WTC11 (cell line): ENCODE data around the gene TMEM269. TPM values are rescaled to one million over a fixed set of nuclear protein-coding genes. Genes with fewer than 3 reads are reported as not detected.

Experiments used
- ATAC-seq: fragments of 200-7000 bp; cut with Tn5 transposase; 2 replicates; pipeline ENCODE4 v1.10.0; 2021; ENCODE audit warnings: mild to moderate bottlenecking, moderate library complexity
- CTCF ChIA-PET: fragments of 300-600 bp; sonication (Branson Sonifier 250); formaldehyde crosslinking; loops from one replicate; lab custom pipeline; 2021; ENCODE audit warnings: antibody characterized with exemption; lab: Charles Lee
- POLR2A ChIA-PET: fragments of 350-600 bp; sonication (Branson Sonifier 250); formaldehyde crosslinking; loops from one replicate; lab custom pipeline; 2021; ENCODE audit warnings: antibody characterized with exemption; lab: Charles Lee
- DNase-seq: peaks from one replicate; pipeline ENCODE4 v3.0.0; 2021; ENCODE audit warnings: low spot score
- H3K27ac Mint-ChIP-seq: 2 replicates; pipeline ENCODE4 v1.8.0; 2021; ENCODE audit warnings: mixed read lengths
- H3K27me3 Mint-ChIP-seq: 2 replicates; pipeline ENCODE4 v1.8.0; 2021; ENCODE audit warnings: low read depth, mild to moderate bottlenecking, moderate library complexity, mixed read lengths
- H3K36me3 Mint-ChIP-seq: 2 replicates; pipeline ENCODE4 v1.8.0; 2021; ENCODE audit warnings: mixed read lengths
- H3K4me1 Mint-ChIP-seq: 2 replicates; pipeline ENCODE4 v1.8.0; 2022; ENCODE audit warnings: mixed read lengths
- H3K4me3 Mint-ChIP-seq: 2 replicates; pipeline ENCODE4 v1.8.0; 2021; ENCODE audit warnings: mild to moderate bottlenecking, moderate library complexity, mixed read lengths
- H3K9me3 Mint-ChIP-seq: 2 replicates; pipeline ENCODE4 v1.8.0; 2021; ENCODE audit warnings: mixed read lengths
- ATF1 ChIP-seq: sonication (generic); formaldehyde crosslinking; IDR thresholded peaks from 2 replicates; pipeline ENCODE4 v1.8.1; 2023; ENCODE audit warnings: mild to moderate bottlenecking, moderate library complexity, missing genetic modification reagents
- ETV6 ChIP-seq: sonication (generic); formaldehyde crosslinking; IDR thresholded peaks from 2 replicates; pipeline ENCODE4 v1.8.1; 2022; ENCODE audit warnings: mild to moderate bottlenecking, missing genetic modification reagents
- NFATC4 ChIP-seq: fragments of 250-450 bp; sonication (Bioruptor Pico); IDR thresholded peaks from 2 replicates; pipeline ENCODE4 v1.9.0; 2021; ENCODE audit warnings: mild to moderate bottlenecking
- NFYB ChIP-seq: sonication (generic); formaldehyde crosslinking; conservative IDR thresholded peaks from 2 replicates; pipeline ENCODE4 v1.8.0; 2022; ENCODE audit warnings: low read depth, missing genetic modification reagents
- RELA ChIP-seq: sonication (generic); formaldehyde crosslinking; IDR thresholded peaks from 2 replicates; pipeline ENCODE4 v1.8.1; 2022; ENCODE audit warnings: missing genetic modification reagents, mild to moderate bottlenecking, borderline replicate concordance
- TCF7 ChIP-seq: sonication (generic); formaldehyde crosslinking; IDR thresholded peaks from 2 replicates; pipeline ENCODE4 v1.8.0; 2022; ENCODE audit warnings: mild to moderate bottlenecking, low read depth, missing genetic modification reagents, moderate library complexity
- ZNF263 ChIP-seq: sonication (generic); formaldehyde crosslinking; IDR thresholded peaks from 2 replicates; pipeline ENCODE4 v1.8.1; 2022; ENCODE audit warnings: low read depth, mild to moderate bottlenecking, moderate library complexity, missing genetic modification reagents
- ZNF317 ChIP-seq: sonication (generic); formaldehyde crosslinking; IDR thresholded peaks from 2 replicates; pipeline ENCODE4 v1.8.1; 2023; ENCODE audit warnings: low read depth, mild to moderate bottlenecking, moderate library complexity, missing genetic modification reagents, borderline replicate concordance
- total RNA-seq: library from RNA; stranded (reverse); gene quantifications from 3 replicates; pipeline ENCODE4 v1.2.3, GENCODE V29; 2021
- TF ChIP-seq, protein P1 (sequence below): sonication (generic); formaldehyde crosslinking; IDR thresholded peaks from 2 replicates; pipeline ENCODE4 v1.8.1; 2023; ENCODE audit warnings: mild to moderate bottlenecking, missing genetic modification reagents
- TF ChIP-seq, protein P2 (sequence below): fragments of 250-450 bp; sonication (Bioruptor Pico); IDR thresholded peaks from 2 replicates; pipeline ENCODE4 v1.9.0; 2021; ENCODE audit warnings: mild to moderate bottlenecking
- TF ChIP-seq, protein P3 (sequence below): sonication (generic); formaldehyde crosslinking; IDR thresholded peaks from 2 replicates; pipeline ENCODE4 v1.8.1; 2023; ENCODE audit warnings: mild to moderate bottlenecking, missing genetic modification reagents, borderline replicate concordance
- TF ChIP-seq, protein P4 (sequence below): sonication (generic); formaldehyde crosslinking; IDR thresholded peaks from 2 replicates; pipeline ENCODE4 v1.8.1; 2023; ENCODE audit warnings: mild to moderate bottlenecking, missing genetic modification reagents
- TF ChIP-seq, protein P5 (sequence below): sonication (generic); formaldehyde crosslinking; IDR thresholded peaks from 2 replicates; pipeline ENCODE4 v1.8.1; 2022; ENCODE audit warnings: missing genetic modification reagents, borderline replicate concordance

TMEM269 gene
- total RNA-seq, 1 experiment from 2014 or later: 0.57 TPM

DNA sequence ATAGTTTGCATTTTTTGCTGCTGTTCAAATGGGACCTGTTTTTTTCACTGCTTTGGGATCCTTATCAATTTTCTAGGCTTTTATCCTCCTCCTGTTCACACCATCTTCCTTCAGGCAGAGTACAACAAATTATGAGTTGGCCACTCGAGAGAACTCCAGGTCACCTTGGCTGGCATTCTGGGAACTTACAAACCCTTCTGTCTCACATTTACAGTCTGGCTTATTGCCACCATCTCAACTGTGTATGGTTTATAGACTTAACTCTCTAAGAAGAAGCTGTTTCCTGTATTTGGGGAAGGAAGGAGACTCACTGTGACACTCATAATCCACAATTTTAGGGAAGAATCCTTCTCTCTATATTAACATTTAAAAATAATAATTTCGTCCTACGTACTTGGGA lies 56.2 kb downstream of the TMEM269 start (continued):
- TF ChIP-seq, protein P1, sequence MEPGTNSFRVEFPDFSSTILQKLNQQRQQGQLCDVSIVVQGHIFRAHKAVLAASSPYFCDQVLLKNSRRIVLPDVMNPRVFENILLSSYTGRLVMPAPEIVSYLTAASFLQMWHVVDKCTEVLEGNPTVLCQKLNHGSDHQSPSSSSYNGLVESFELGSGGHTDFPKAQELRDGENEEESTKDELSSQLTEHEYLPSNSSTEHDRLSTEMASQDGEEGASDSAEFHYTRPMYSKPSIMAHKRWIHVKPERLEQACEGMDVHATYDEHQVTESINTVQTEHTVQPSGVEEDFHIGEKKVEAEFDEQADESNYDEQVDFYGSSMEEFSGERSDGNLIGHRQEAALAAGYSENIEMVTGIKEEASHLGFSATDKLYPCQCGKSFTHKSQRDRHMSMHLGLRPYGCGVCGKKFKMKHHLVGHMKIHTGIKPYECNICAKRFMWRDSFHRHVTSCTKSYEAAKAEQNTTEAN (CRISPR knock-in tag): no peak
- TF ChIP-seq ATF1 (CRISPR knock-in tag) (no peak), NFYB (no peak), ETV6 (CRISPR knock-in tag) (no peak)
- TF ChIP-seq, protein P2, sequence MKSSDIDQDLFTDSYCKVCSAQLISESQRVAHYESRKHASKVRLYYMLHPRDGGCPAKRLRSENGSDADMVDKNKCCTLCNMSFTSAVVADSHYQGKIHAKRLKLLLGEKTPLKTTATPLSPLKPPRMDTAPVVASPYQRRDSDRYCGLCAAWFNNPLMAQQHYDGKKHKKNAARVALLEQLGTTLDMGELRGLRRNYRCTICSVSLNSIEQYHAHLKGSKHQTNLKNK: no peak

DNA sequence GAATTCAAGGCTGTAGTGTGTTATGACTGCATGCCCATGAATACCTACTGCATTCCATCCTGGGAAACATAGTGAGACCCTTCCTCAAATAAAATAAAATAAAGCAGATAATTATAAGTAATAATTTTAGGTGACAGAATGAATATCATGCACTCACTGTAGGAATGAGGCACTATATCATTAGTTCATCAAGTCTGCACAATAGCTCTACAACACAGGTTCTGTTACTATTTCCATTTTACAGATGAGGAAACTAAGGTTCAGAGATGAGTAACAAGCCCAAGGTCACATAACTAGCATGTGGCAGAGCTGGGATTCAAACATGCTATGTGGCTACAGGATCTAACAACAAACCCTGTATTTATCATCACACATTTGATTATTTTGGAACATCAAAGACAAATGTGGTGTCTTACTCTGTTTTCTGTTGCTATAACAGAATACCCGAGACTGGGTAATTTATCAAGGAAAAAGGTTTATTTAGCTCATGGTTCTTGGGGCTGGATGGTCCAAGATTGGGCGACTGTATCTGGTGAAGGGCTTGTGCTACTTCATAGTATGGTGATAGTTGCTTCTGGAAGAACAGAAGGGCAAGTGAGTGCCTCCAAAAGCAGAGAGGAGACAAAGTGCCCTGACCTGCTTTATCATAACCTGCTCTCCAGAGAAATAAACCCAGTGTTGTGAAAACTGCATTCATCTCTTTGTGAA lies 56.8 kb downstream of the TMEM269 start:
- Mint-ChIP-seq H3K27ac (no peak overlapping the region), H3K4me3 (no peak overlapping the region), H3K27me3 (no peaks in the 10 kb centered on the region), H3K4me1 (0 out of 2 replicates have a peak, but pooled peaks cover 6% of the 10 kb centered on the region), H3K36me3 (peaks cover 8% of the 10 kb centered on the region; the same call in 1 of the 2 replicates), H3K9me3 (no peaks in the 10 kb centered on the region)
- DNase-seq (no peak), ATAC-seq (no peak)
- CTCF ChIA-PET: no interaction called here
- POLR2A ChIA-PET: interaction anchor here (0.5 kb wide), 1 partner anchor 133 kb away, joined by 3 read pairs; no protein-coding TSS in a partner anchor
- TF ChIP-seq, protein P2: no peak
- TF ChIP-seq ETV6 (CRISPR knock-in tag) (no peak), ZNF317 (no peak), RELA (CRISPR knock-in tag) (no peak), TCF7 (CRISPR knock-in tag) (no peak), NFATC4 (CRISPR knock-in tag) (no peak), ZNF263 (CRISPR knock-in tag) (no peak)
- TF ChIP-seq, protein P3, sequence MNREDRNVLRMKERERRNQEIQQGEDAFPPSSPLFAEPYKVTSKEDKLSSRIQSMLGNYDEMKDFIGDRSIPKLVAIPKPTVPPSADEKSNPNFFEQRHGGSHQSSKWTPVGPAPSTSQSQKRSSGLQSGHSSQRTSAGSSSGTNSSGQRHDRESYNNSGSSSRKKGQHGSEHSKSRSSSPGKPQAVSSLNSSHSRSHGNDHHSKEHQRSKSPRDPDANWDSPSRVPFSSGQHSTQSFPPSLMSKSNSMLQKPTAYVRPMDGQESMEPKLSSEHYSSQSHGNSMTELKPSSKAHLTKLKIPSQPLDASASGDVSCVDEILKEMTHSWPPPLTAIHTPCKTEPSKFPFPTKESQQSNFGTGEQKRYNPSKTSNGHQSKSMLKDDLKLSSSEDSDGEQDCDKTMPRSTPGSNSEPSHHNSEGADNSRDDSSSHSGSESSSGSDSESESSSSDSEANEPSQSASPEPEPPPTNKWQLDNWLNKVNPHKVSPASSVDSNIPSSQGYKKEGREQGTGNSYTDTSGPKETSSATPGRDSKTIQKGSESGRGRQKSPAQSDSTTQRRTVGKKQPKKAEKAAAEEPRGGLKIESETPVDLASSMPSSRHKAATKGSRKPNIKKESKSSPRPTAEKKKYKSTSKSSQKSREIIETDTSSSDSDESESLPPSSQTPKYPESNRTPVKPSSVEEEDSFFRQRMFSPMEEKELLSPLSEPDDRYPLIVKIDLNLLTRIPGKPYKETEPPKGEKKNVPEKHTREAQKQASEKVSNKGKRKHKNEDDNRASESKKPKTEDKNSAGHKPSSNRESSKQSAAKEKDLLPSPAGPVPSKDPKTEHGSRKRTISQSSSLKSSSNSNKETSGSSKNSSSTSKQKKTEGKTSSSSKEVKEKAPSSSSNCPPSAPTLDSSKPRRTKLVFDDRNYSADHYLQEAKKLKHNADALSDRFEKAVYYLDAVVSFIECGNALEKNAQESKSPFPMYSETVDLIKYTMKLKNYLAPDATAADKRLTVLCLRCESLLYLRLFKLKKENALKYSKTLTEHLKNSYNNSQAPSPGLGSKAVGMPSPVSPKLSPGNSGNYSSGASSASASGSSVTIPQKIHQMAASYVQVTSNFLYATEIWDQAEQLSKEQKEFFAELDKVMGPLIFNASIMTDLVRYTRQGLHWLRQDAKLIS: no peak
- TF ChIP-seq, protein P4, sequence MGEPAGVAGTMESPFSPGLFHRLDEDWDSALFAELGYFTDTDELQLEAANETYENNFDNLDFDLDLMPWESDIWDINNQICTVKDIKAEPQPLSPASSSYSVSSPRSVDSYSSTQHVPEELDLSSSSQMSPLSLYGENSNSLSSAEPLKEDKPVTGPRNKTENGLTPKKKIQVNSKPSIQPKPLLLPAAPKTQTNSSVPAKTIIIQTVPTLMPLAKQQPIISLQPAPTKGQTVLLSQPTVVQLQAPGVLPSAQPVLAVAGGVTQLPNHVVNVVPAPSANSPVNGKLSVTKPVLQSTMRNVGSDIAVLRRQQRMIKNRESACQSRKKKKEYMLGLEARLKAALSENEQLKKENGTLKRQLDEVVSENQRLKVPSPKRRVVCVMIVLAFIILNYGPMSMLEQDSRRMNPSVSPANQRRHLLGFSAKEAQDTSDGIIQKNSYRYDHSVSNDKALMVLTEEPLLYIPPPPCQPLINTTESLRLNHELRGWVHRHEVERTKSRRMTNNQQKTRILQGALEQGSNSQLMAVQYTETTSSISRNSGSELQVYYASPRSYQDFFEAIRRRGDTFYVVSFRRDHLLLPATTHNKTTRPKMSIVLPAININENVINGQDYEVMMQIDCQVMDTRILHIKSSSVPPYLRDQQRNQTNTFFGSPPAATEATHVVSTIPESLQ: no peak
- TF ChIP-seq, protein P5, sequence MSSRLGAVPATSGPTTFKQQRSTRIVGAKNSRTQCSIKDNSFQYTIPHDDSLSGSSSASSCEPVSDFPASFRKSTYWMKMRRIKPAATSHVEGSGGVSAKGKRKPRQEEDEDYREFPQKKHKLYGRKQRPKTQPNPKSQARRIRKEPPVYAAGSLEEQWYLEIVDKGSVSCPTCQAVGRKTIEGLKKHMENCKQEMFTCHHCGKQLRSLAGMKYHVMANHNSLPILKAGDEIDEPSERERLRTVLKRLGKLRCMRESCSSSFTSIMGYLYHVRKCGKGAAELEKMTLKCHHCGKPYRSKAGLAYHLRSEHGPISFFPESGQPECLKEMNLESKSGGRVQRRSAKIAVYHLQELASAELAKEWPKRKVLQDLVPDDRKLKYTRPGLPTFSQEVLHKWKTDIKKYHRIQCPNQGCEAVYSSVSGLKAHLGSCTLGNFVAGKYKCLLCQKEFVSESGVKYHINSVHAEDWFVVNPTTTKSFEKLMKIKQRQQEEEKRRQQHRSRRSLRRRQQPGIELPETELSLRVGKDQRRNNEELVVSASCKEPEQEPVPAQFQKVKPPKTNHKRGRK (CRISPR knock-in tag): no peak
